M059J (cell line): ENCODE data around the gene NFKB2. TPM values are rescaled to one million over a fixed set of nuclear protein-coding genes. Genes with fewer than 3 reads are reported as not detected.

Experiments
- DNase-seq: peaks from one replicate; pipeline ENCODE4 v3.0.0-alpha.2; 2012; ENCODE audit warnings: low read depth
- total RNA-seq: library from RNA; depleted of rRNA; stranded (reverse); fragments of >200 nt; shearing (Covaris generic); gene quantifications from 2 replicates; pipeline ENCODE4 v1.2.3, GENCODE V29; 2014

The NFKB2 gene
- total RNA-seq, 1 experiment from 2014 or later, result 20.7 TPM

DNA sequence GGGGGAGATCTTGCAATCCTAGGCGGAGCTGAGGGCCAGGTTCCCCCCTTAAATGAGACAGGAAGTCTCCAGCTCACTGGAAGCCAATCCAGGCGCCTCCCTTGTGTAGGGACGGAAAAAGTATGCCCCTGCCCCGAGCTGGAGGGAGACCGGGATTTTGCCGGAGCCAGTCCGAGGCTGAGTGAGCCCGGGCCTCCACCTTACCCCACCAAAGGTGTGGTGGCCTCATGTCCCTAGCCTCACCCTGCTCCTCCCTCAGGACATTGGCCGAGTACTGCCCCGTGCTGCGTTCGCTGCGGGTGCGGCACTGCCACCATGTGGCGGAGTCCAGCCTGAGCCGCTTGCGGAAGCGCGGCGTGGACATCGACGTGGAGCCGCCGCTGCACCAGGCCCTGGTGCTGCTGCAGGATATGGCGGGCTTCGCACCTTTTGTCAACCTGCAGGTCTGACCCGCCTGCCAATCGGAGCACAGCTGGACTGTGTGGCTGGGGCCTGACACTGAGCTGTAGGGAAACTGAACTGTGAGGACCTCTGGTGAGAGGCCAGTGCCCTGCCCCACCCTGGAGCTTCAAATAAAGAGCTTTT, 27.1 kb downstream of the NFKB2 start:
- no peak for DNase-seq

DNA sequence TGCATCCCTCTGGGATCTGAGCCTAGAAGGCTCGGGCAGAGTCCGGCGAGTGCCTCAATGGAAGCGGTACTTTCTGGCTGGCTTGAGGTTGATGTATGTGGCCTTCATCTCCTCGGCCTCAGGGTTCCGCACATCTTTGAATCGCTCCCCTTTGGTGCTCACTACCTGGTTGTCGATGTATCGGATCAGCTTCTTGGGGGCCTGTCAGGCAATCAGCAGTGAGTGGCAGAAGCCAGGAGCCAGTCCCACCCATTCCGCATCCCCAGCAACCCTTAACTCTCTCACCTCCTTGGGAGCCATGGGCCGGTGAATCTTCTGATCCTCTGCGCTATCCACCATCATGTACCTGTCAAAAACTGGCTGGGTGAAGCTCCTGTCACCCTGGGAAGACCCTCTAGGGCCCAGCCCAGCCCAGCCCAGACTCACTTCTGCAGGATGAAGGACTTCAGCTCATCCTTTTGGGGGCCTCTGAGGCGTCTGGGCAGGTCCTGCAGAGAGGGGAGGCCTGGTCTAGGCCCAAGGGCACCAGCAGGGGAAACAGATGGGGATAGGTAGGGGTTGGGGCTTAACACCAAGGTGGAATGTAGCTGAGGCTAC, 28.0 kb downstream of the NFKB2 start:
- no peak for DNase-seq

DNA sequence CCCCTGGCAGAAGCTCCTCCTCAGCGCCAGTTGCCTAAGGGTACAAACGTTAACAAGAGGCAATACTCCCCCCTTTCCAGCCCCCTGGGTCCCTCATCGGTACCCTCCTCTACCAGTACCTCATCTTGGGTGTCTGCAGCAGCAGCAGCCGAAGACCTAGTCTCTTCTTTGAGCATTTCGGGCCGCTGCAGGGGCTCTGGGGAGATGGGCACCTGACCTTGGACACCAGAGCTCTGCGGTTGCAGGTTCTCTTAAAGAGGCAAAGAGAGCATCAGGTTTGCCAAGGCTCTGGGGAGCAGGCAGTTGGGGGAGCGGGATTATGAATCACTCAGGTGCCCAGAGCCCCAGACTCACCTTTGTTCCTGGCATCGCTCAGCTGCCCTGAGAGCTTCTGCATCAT, 28.6 kb downstream of the NFKB2 start:
- DNase-seq, result no peak

DNA sequence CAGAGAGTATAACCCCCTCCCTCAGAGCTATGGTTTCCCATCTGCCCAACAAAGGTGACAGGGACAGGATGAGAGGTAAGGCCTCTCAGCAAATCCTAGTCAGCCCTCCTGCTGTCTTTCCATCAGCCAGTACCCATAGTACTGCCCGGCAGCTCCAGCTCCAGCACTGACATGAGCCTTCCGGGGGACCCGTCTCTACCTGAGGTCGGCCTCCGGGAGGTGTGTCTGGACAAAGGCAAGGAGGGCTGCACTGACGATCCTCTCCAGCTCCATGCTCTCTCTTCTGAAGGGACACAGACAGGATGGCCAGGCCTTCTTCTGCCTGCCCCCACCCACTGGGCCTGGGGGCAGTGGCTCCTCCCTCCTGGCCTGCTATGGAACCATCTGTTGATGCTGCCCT, 29.4 kb downstream of the NFKB2 start:
- no peak for DNase-seq

DNA sequence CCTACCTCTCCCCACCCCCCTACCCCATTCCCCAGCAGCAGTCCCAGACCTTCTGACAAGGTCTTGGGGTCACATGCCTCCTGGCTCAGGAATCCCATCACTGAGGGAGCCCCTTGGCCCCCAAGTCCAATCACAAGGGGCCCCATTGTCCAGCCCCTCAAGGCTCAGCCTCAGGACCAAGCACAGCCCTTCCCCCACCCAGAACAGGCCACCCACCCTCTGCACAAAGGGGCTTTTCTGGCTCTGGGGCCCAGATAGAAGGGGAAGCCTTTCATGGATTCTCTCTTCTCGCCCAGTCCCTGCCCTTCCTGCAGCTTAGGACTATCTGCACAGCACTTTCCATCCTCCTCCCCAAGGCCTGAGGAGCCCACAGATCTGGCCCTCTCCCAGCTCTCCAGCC, 29.9 kb downstream of the NFKB2 start:
- DNase-seq, result no peak

DNA sequence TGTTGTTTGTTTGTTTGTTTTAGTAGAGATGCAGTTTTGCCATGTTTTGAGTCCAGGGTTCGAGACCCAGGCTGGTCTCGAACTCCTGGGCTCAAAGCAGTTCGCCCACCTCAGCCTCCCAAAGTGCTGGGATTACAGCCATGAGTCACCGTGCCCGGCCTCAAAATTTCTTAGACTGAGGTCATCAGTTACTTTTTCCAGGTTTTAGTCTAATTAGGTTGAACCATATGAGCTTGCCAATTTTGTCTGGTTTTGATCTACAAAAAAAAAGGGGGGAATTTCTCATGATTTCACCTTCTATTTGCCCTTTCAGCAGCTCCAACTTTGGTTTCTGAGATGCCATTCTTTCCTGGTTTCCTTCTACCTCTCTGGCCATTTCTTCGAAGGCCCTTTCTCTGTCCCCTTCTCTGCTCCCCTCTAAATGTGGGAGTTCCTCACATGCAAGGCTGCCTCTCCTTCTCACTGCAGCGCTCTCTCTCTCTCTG, 31.3 kb downstream of the NFKB2 start:
- peak; percentile 77 for DNase-seq

DNA sequence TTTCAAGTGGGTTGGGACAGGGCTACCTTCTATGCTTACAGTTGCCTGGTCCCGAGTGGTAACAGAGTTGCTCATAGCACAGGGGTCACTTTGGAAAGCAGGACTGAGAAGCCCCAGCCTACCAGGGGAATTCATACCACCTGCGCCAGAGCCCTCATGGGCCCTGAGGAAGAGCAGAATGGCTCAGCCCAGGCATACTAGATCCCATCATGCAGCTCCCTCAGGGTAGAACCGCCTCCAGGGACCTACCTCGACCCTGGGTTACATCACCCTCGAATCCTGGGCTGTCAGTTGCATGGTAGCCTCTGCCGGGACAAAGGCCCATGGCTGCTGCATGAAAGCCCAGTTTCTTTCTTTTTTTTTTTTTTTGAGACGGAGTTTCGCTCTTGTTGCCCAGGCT, 34.0 kb downstream of the NFKB2 start:
- no peak for DNase-seq

DNA sequence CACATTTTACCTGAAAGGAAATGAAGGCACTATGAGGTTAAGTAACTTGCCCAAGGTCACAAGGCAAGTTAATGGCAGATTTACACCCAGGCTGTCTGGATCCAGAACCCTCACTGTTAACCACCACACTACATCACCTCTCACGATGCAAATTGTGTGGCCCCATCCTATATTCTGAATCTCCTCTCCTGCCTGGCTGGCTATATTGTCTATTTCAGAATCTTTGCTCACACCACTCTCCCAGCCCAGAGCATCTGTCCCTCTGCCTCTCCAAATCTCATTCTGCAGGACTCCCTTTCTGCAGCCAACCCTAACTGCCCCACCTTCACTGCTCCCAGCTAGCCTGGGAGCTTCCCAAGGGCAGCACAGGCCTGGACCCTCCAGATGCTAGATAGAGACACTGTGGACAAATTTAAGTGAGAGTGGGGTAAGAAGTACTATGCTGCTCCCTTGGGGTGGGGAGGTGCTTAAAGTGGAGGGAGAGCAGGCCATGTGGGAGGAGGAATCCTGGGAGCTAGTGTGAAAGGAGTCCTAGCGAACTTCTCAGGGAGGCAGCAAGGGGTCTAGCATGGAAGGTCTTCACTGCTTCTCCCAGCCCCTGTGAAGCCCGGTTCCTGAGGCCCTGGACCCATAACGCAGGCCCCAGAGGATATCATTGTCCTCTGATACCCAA, 36.1 kb downstream of the NFKB2 start:
- DNase-seq, result peak; percentile 19

DNA sequence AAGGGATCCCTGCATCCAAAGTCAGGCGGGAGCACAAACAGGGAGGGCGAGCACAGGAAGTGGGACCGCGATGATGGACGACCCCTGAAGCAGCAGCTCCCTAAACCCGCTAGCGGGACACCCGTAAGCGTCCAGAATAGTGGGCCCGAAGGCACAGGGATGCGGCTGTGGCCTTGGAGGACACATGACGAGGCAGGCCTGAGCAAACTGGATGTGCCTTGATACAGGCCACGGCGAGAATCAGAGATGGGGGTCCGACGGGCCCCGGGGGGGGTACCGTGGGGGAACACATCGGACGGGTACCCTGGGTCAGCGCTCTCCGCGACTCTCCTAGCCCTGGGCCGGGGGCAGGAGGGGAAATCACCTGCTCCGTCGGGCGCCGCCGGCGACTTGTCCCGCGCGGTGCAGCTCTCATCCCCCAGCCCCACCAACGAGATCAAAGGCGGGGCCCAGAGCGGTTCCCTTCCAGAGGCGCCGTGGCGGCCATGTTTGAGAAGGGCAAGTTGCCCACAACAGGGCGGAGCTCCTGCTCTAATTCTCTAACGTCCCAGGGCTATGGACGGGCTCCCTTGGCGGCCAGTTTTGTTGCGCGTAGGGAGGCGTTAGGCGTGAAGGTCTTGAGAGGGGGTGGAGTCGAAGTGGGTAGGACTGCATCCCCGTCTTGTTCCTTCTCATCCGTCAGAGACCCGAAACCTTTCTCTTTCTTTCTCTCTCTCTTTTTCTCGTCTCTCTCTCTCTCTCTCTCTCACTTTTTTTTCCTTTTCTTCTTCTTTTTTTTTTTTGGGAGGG, 36.9 kb downstream of the NFKB2 start, which contains the start of gene CUEDC2:
TSS of gene CUEDC2 (minus strand) at position 413 of the 789 bp plus-strand sequence. CDS start 7,386 bp downstream, outside the sequence.
- DNase-seq, result peak; percentile 96

DNA sequence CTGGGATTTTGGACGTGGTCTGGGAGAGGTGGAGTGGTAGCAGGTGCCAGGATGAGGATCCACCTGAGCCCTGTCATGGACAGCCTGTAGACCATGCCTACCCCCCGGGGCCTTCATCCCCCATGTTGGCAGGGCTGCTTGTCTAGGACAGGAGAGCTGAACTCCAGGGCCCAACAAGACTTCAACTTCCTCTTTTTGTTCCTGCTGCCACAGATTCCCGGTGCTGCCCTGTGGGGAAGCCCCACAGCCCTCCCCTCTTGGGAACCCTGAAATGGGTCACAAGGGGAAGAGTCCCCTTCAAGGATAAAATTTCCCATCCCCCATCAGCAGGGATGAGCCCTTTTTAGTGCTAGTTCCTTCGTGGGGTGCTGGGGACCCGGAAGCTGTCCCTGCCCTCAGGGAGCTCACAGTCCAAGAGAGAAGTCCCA, 38.1 kb downstream of the NFKB2 start:
- DNase-seq, result no peak

DNA sequence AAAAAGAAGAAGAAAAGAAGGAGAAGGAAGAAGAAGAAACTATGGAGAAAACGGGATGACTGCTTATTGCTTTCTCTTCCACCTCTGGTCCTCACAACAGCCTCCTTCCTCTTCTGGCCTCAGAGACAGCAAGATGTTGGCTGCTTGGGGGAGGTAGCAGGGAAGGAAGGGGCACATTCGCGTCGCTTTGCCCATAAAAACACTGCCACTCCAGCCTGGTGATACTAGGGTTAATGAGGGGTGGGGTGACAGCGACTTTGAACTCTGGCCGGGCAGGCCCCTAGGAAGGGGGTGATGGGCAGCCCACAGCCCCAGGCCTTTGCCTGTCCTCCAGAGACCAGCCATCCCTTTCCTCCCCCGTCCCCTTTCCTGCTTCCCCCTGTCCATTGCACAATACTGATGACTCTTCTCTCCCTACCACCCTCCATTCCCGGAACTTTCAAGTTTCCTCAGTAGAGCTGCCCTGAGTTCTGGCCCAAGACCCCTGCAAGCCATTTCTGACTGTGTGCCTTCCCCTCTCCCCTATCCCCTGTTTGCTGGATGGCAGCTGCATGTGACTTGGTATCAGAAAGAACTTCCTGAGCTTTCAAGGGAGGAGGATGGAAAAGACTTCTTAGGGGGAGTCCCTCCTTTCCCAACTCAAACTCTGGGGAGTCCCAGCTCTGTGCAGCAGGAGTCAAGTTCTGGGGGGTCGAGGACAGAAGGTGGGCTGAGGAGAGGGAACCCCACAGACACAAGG, 39.1 kb downstream of the NFKB2 start:
- DNase-seq, result peak; percentile 38

DNA sequence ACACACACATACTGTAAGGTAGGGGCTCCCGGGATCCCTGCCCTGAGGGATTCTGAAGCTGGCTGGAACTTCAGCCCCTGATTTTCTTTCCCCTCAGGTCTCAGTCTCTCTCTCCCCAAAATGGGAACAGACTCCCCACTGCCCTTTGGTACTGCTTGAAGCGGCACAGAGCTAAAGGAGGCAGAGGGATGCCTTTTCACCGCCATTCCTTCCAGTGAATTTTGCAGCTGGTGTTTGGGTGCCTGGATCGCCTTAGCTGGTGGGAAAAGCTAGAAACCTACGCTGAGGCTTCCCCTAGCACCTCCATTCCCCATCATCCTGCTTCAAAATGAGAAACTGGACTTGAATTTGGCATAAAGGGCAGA, 39.6 kb downstream of the NFKB2 start:
- no peak for DNase-seq

DNA sequence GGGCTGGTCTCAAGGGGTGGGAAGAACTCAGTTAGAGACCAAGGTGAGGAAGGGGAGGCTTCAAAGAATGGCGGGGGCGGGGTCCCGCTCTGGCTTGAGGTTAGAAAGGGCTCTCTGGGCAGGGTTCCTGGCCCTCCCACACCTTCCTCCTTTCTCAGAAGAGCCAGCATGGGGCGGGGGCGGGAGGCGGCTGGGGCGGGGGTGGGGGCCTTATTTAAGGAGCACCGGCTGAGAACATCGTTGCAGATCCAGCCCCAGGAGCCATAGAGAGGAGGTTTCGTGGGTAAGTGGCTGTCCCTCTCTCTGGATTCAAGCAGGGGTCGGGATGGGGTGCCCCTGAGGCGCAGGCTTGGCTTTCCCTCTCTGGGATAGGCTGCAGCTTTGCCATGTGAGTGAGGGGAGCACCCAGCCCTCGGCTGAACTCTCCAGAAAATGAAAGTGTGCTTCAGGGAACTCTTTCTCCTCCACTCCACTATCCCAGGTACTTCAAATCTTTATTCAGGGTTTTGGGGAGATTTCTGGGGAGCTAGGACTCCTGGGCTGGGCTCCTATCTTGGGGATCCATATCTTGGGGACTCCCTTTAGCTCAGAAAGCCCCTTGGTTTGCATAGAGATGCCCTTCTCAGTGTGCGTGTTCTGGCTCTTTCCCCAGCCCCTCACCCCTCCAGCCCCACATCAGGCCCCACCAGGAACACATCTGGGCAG, 40.2 kb downstream of the NFKB2 start:
- DNase-seq, result no peak

DNA sequence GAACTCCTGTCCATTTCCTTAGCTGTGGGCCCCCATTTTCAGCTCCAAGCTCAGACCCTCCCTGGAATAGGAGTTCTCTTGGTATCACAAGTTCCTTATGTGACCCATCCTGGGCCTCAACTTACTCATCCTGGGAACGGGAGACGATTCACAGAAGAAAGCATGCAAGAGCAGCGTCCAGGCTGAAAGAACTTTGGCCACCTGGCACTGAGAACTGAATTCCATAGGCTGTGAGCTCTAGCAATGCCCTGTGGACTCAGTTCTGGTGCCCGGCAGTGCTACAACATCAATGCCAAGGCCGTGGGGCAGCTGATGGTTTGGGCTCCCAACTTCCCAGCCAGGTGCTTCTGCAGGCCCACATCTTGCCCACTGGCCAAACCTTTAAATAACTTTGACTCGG, 40.8 kb downstream of the NFKB2 start:
- DNase-seq, result no peak

DNA sequence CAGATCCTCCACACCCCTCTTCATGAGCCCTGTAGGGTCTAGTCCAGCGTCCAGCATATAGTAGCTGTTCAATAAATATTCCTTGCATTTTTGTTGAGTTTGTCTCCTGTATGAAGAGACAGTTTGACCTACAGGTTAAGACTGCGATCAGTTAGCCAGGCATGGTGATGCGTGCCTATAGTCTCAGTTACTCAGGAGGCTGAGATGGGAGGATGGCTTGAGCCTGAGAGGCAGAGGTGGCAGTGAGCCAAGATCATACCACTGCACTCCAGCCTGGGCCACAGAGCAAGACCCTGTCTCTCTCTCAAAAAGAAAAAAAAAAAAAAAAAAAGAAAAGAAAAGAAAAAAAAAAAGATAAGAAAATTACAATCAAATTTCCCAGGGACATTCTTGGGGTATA, 42.0 kb downstream of the NFKB2 start:
- no peak for DNase-seq

DNA sequence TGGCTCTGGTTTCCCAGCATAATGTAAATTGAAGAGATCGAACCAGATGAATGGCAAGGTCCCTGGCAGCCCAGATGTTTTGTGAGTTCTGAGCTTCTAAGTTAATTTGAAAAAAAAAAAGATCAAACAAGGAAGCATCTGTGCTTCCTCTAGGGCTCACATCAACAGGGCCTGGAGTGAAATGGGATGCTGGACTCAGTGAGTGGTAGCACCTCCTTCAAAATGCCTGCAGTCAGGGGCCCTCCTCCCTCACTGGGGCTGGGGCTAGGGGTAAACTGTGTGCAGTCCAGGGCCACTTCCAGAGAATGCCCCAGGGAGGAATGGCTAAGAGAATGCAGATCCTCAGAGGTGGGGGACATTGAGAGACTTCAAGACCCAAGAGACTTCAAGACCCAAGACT, 42.9 kb downstream of the NFKB2 start:
- DNase-seq, result no peak

DNA sequence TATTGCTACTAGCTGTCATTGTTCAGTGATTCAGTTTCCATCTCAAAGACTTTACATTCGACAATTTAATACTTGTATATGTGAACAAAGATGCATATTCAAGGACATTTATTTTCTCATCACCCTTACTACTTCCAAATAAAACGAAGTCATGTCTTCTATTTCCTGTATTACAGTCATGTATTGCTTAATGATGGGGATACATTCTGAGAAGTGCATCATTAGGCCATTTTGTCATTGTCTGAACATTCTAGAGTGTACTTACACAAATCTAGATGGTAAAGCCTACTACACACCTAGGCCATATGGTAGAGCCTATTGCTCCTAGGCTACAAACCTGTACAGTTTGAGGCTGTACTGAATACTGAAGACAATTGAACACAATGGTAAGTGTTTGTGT, 49.3 kb downstream of the NFKB2 start:
- no peak for DNase-seq

DNA sequence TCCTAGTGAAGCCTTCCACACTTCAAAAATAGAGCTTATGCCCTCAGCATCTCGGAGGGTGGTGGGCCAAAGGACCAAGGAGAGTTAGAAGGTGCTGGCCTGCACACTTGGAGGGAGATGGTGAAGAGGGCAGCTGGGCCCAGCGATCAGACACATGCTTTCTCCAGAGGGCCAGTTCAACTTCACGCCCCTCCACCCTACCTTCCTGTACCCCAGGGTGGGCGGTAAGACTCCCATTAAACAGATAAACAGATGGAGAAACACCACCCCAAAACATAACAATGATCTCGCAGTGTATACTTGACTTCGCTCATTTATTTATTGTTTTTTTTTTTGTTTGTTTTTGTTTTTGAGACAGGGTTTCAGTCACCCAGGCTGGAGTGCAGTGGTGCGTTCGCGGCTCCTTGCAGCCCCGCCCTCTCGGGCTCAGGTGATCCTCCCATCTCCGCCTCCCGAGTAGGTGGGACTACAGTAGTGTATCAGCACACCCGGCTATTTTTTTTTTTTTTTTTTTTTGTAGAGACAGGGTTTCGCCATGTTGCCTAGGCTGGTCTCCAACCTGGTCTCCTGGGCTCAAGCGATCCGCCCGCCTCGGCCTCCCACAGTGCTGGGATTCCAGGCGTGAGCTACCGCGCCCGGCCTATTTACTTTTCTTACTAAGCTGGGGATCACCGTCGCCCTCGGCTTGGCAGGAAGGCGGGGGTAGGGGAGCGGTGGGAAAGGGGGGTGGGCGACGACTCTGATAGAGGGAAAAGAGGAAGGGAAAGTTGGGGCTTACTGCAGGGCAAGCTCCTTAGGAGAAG, 54.0 kb downstream of the NFKB2 start:
- peak; percentile 79 for DNase-seq

DNA sequence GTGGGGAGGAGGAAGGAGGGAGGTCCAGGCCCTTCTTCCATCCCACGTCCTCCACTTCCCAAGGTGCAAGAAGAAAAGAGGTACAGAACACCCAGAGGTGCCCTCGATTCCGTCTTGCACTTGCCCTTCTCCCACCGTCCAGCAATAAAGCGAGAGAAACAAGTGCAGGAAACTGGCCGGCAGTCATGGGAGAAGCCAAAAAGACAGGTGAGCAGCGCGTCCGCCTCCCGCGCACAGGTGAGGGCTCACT, 54.5 kb downstream of the NFKB2 start:
- no peak for DNase-seq

DNA sequence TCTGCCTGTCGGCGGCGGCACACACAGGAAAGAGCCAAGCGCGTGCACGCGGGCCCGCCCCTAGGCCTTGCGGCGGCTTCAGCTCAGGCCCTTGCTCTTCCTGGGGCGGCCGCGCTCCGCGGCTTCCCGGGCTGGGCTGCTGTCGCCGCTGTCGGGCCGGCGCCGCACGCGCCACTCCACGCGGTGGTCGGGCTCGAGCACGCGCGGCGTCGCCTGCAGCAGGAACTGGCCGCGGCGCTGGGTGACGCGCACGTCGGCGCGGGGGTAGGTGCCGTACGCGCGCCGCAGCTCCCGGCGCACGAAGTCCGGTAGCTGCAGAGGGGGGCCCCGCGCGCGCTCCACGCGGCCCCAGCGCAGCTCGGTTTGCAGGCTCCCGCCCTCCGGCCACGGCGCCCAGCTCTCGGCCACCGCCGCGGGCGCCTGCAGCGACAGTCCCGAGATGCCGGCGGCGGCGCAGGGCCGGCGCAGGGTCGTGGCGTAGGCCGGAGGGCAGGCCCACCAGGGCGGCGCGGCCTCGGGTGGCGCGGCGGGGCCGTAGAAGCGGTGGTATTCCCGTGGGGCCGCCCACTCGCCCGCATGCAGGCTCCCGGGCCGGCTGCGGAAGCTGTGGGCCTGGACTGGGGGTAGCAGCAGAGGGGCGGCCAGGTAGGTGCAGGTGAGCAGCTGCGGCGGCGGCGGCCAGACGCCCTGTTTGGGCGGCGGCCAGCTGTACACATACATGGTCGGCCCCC, 55.0 kb downstream of the NFKB2 start:
- DNase-seq, result peak; percentile 77
